IMR-90 (cell line): ENCODE measurements around the gene LEO1. TPM values are rescaled to one million over a fixed set of nuclear protein-coding genes. Genes with fewer than 3 reads are reported as not detected.
A peak's percentile ranks its signal among the peaks of the same experiment; 100 is the strongest.

ENCODE experiments used
- ATAC-seq: fragments of 200-7000 bp; cut with Tn5 transposase; 2 replicates; pipeline ENCODE4 v1.9.1; 2020; ENCODE audit warnings: low read depth, mild to moderate bottlenecking, moderate library complexity
- BruUV-seq: library from RNA; stranded (reverse); fragments of 400-500 nt; replicated peaks from 2 replicates; lab custom pipeline; 2021; lab: Mats Ljungman, UMichigan
- CTCF ChIA-PET: fragments of 300-600 bp; formaldehyde crosslinking; extraction: SDS; loops from one replicate; lab custom pipeline; 2021; ENCODE audit warnings: antibody characterized with exemption; lab: Yijun Ruan, JAX
- POLR2A ChIA-PET: fragments of 300-600 bp; sonication (Branson Sonifier 250); formaldehyde crosslinking; loops from one replicate; lab custom pipeline; 2022; ENCODE audit warnings: antibody characterized with exemption; ENCODE audit not compliant: unreplicated experiment; lab: Charles Lee
- DNase-seq: peaks from one replicate; pipeline ENCODE4 v3.0.0; 2013
- H2AFZ ChIP-seq: replicated peaks from 2 replicates; pipeline ENCODE3; 2013; ENCODE audit warnings: low read length, mild to moderate bottlenecking; ENCODE audit not compliant: poor library complexity
- H2AK5ac ChIP-seq: 2 replicates; pipeline ENCODE4 v1.6.1; 2013; ENCODE audit warnings: low read depth, low read length, inconsistent platforms
- H2AK9ac ChIP-seq: replicated peaks from 2 replicates; pipeline ENCODE3; 2013; ENCODE audit warnings: mild to moderate bottlenecking, low read depth, low read length, moderate library complexity; ENCODE audit not compliant: poor library complexity
- H2BK120ac ChIP-seq: 2 replicates; pipeline ENCODE4 v1.6.1; 2013; ENCODE audit warnings: low read depth, low read length, inconsistent platforms
- H2BK15ac ChIP-seq: 3 replicates; pipeline ENCODE4 v1.6.1; 2013; ENCODE audit warnings: low read depth, low read length, inconsistent platforms
- H2BK20ac ChIP-seq: 2 replicates; pipeline ENCODE4 v1.6.1; 2013; ENCODE audit warnings: low read depth, mild to moderate bottlenecking, inconsistent platforms, low read length, moderate library complexity
- H2BK5ac ChIP-seq: 2 replicates; pipeline ENCODE4 v1.6.1; 2013; ENCODE audit warnings: mild to moderate bottlenecking, low read depth, low read length, inconsistent platforms; ENCODE audit not compliant: poor library complexity, severe bottlenecking
- H3K14ac ChIP-seq: replicated peaks from 2 replicates; pipeline ENCODE4 v1.6.1; 2013; ENCODE audit warnings: low read depth, low read length, inconsistent platforms
- H3K18ac ChIP-seq: 2 replicates; pipeline ENCODE4 v1.6.1; 2013; ENCODE audit warnings: low read depth, low read length, control low read depth
- H3K23ac ChIP-seq: 2 replicates; pipeline ENCODE4 v1.6.1; 2013; ENCODE audit warnings: low read depth, low read length, inconsistent platforms
- H3K27ac ChIP-seq: 2 replicates; pipeline ENCODE4 v1.5.1; 2013; ENCODE audit warnings: mild to moderate bottlenecking, control low read depth, low read length; ENCODE audit not compliant: insufficient read depth
- H3K27me3 ChIP-seq: 2 replicates; pipeline ENCODE4 v1.6.1; 2013; ENCODE audit warnings: low read length; ENCODE audit not compliant: control insufficient read depth, insufficient read depth
- H3K36me3 ChIP-seq: 2 replicates; pipeline ENCODE4 v1.6.1; 2013; ENCODE audit warnings: low read length, mixed read lengths; ENCODE audit not compliant: control insufficient read depth, insufficient read depth
- H3K4ac ChIP-seq: 2 replicates; pipeline ENCODE4 v1.6.1; 2013; ENCODE audit warnings: low read depth, low read length, inconsistent platforms
- H3K4me1 ChIP-seq: 2 replicates; pipeline ENCODE4 v1.6.1; 2013; ENCODE audit warnings: low read length, mixed read lengths; ENCODE audit not compliant: control insufficient read depth, insufficient read depth
- H3K4me2 ChIP-seq: 2 replicates; pipeline ENCODE4 v1.6.1; 2013; ENCODE audit warnings: low read depth, mild to moderate bottlenecking, control low read depth, low read length, moderate library complexity
- H3K4me3 ChIP-seq: 2 replicates; pipeline ENCODE4 v1.5.1; 2013; ENCODE audit warnings: low read depth, mild to moderate bottlenecking, control low read depth, low read length, moderate library complexity; ENCODE audit not compliant: insufficient read depth
- H3K56ac ChIP-seq: 2 replicates; pipeline ENCODE4 v1.6.1; 2013; ENCODE audit warnings: low read length, inconsistent platforms; ENCODE audit not compliant: insufficient read depth; ENCODE audit errors: extremely low read depth
- H3K79me1 ChIP-seq, 2 experiments: 2 replicates each; pipeline ENCODE4 v1.6.1; 2013; ENCODE audit warnings: low read length in 2 of 2, inconsistent platforms in 1 of 2, low read depth in 1 of 2
- H3K9ac ChIP-seq: 2 replicates; pipeline ENCODE4 v1.6.1; 2013; ENCODE audit warnings: low read depth, low read length, control low read depth
- H3K9me1 ChIP-seq: 2 replicates; pipeline ENCODE4 v1.6.1; 2013; ENCODE audit warnings: low read length, inconsistent platforms; ENCODE audit not compliant: insufficient read depth
- H3K9me3 ChIP-seq: 2 replicates; pipeline ENCODE4 v1.6.1; 2013; ENCODE audit warnings: low read length; ENCODE audit not compliant: control insufficient read depth, insufficient read depth
- H4K20me1 ChIP-seq: 2 replicates; pipeline ENCODE4 v1.6.1; 2013; ENCODE audit warnings: low read length, inconsistent platforms; ENCODE audit not compliant: insufficient read depth
- H4K5ac ChIP-seq: 2 replicates; pipeline ENCODE4 v1.6.1; 2013; ENCODE audit warnings: mild to moderate bottlenecking, low read depth, low read length, control low read depth
- H4K8ac ChIP-seq, 2 experiments: 2 replicates each; pipeline ENCODE4 v1.6.1; 2013; ENCODE audit warnings: low read depth in 2 of 2, low read length in 2 of 2, control low read depth in 1 of 2, inconsistent platforms in 1 of 2
- H4K91ac ChIP-seq: 2 replicates; pipeline ENCODE4 v1.6.1; 2013; ENCODE audit warnings: low read depth, low read length, inconsistent platforms; ENCODE audit not compliant: insufficient read depth
- BHLHE40 ChIP-seq: fragments of 150-350 bp; IDR thresholded peaks from 2 replicates; pipeline ENCODE4 v1.6.1; 2016; ENCODE audit warnings: mild to moderate bottlenecking, low read depth, low read length
- CEBPB ChIP-seq: IDR thresholded peaks from 2 replicates; pipeline ENCODE4 v1.6.1; 2012; ENCODE audit warnings: low read depth, low read length, improper control_type of control experiment
- CHD1 ChIP-seq: IDR thresholded peaks from 2 replicates; pipeline ENCODE4 v1.6.1; 2012; ENCODE audit warnings: low read depth, low read length, improper control_type of control experiment
- CTCF ChIP-seq: conservative IDR thresholded peaks from 2 replicates; pipeline ENCODE4 v1.5.1; 2012; ENCODE audit warnings: mild to moderate bottlenecking, low read depth, low read length, improper control_type of control experiment
- ELK1 ChIP-seq: fragments of 150-350 bp; IDR thresholded peaks from 2 replicates; pipeline ENCODE4 v1.6.1; 2016; ENCODE audit warnings: low read depth, mild to moderate bottlenecking, low read length, moderate library complexity, borderline replicate concordance
- FOS ChIP-seq: fragments of 150-350 bp; IDR thresholded peaks from 2 replicates; pipeline ENCODE4 v1.6.1; 2016; ENCODE audit warnings: low read depth, low read length
- MAFK ChIP-seq: IDR thresholded peaks from 2 replicates; pipeline ENCODE4 v1.6.1; 2012; ENCODE audit warnings: low read depth, low read length, improper control_type of control experiment
- MAZ ChIP-seq: IDR thresholded peaks from 2 replicates; pipeline ENCODE4 v1.6.1; 2012; ENCODE audit warnings: low read depth, mild to moderate bottlenecking, low read length, improper control_type of control experiment, moderate library complexity, borderline replicate concordance
- MXI1 ChIP-seq: IDR thresholded peaks from 2 replicates; pipeline ENCODE4 v1.6.1; 2012; ENCODE audit warnings: low read depth, mild to moderate bottlenecking, low read length, moderate library complexity, borderline replicate concordance
- NFE2L2 ChIP-seq: fragments of 150-350 bp; IDR thresholded peaks from 2 replicates; pipeline ENCODE4 v1.6.1; 2016; ENCODE audit warnings: low read depth, mild to moderate bottlenecking, low read length
- POLR2A ChIP-seq: IDR thresholded peaks from 2 replicates; pipeline ENCODE4 v1.6.1; 2012; ENCODE audit warnings: mild to moderate bottlenecking, low read depth, low read length
- RAD21 ChIP-seq: IDR thresholded peaks from 2 replicates; pipeline ENCODE4 v1.6.1; 2012; ENCODE audit warnings: low read length, improper control_type of control experiment
- RCOR1 ChIP-seq: IDR thresholded peaks from 2 replicates; pipeline ENCODE4 v1.6.1; 2012; ENCODE audit warnings: mild to moderate bottlenecking, low read length, improper control_type of control experiment; ENCODE audit not compliant: insufficient replicate concordance
- SMC3 ChIP-seq: fragments of 150-350 bp; IDR thresholded peaks from 2 replicates; pipeline ENCODE4 v1.6.1; 2016; ENCODE audit warnings: low read depth, mild to moderate bottlenecking, antibody characterized with exemption, low read length, moderate library complexity
- WGBS, 2 experiments: methylation state at CpG; one replicate each; pipeline versions ENCODE4 v1.1.5 to v1.1.7; 2013; ENCODE audit warnings: missing lambda C conversion rate in 2 of 2; ENCODE audit not compliant: insufficient read length in 1 of 2; ENCODE audit errors: extremely low coverage in 2 of 2; 5-methylcytosine and 5-hydroxymethylcytosine counted together
- dilution Hi-C: fragments of 300-500 bp; cut with HindIII; formaldehyde crosslinking; loops from one replicate; pipeline ENCODE4 v1.14.3; 2018; ENCODE audit warnings: low sequenced_read_pairs; ENCODE audit not compliant: unreplicated experiment
- in situ Hi-C: fragments of 300-500 bp; cut with MboI; formaldehyde crosslinking; loops from 3 replicates; pipeline ENCODE4 v1.14.3; 2019; ENCODE audit warnings: low sequenced_read_pairs, inconsistent platforms, mixed read lengths
- intact Hi-C: fragments of 100-400 bp; cut with micrococcal nuclease; formaldehyde crosslinking; loops from 2 replicates; pipeline ENCODE4 v1.10.0; 2022
- polyA plus RNA-seq, 3 experiments: library from polyadenylated mRNA; depleted of rRNA; stranded (reverse); fragments of >200 nt; gene quantifications; 2 replicates each; pipeline ENCODE4 v1.2.3, GENCODE V29; 2012; ENCODE audit warnings: low replicate concordance in 1 of 3
- total RNA-seq: library from RNA; depleted of rRNA; stranded (reverse); fragments of >200 nt; gene quantifications from 2 replicates; pipeline ENCODE4 v1.2.3, GENCODE V29; 2012

LEO1 gene
- total and polyA plus RNA-seq, 2 of the 4 experiments (the other 2 are of a cell fraction) = 9.0 to 11.5 TPM

GRCh38 chr15:52021128-52021671 is 49.6 kb upstream of the LEO1 start:
- Histone ChIP-seq H3K23ac (no peak overlapping the region), H2AK9ac (no peak overlapping the region), H4K91ac (0 out of 2 replicates have a peak overlapping the region, but pooled peaks have one; percentile 31), H3K14ac (no peak overlapping the region), H3K9me1 (peaks cover 7% of the 10 kb centered on the region), H3K4me2 (peak overlapping the region; percentile 90), H3K9me3 (no peaks in the 10 kb centered on the region), H3K4ac (peak overlapping the region; percentile 24; the same call in 1 of the 2 replicates), H2AK5ac (no peak overlapping the region), H4K20me1 (peaks cover 28% of the 10 kb centered on the region), H3K27me3 (no peaks in the 10 kb centered on the region), H3K36me3 (no peaks in the 10 kb centered on the region; the same call in 1 of the 2 replicates), H2BK20ac (peak overlapping the region; percentile 5; the same call in 1 of the 2 replicates), H3K27ac (peak overlapping the region; percentile 85; the same call in 1 of the 2 replicates), H3K79me1 (peaks cover 0 to 30% of the 10 kb centered on the region in 2 experiments; a peak in 2 of 4 replicates), H2BK5ac (peak overlapping the region; percentile 100), H3K9ac (peak overlapping the region; percentile 93), H4K5ac (peak overlapping the region; percentile 23; the same call in 1 of the 2 replicates), H4K8ac (peak overlapping the region in 1 of 2 experiments; percentile 79; a peak in 2 of 4 replicates), H2BK15ac (no peak overlapping the region), H3K18ac (peak overlapping the region; percentile 54; the same call in 1 of the 2 replicates), H2BK120ac (0 out of 2 replicates have a peak overlapping the region, but pooled peaks have one; percentile 48), H3K4me1 (peaks cover 11% of the 10 kb centered on the region), H3K56ac (0 out of 2 replicates have a peak overlapping the region, but pooled peaks have one; percentile 99), H3K4me3 (peak overlapping the region; percentile 90), H2AFZ (no peak overlapping the region)
- in situ Hi-C loops = loop anchor here (25.0 kb wide), 1 partner anchor 641 kb away; no protein-coding TSS in a partner anchor
- TF ChIP-seq ELK1 (no peak), SMC3 (peak; percentile 6; the same call in 1 of the 2 replicates), NFE2L2 (peak; percentile 74), CHD1 (no peak), MAZ (peak; percentile 79), CTCF (no peak), FOS (peak; percentile 97), RAD21 (peak; percentile 16; the same call in 1 of the 2 replicates), BHLHE40 (peak; percentile 64; the same call in 1 of the 2 replicates), MAFK (peak; percentile 98), POLR2A (0 out of 2 replicates have a peak, but pooled peaks have one; percentile 49), MXI1 (no peak), CEBPB (0 out of 2 replicates have a peak, but pooled peaks have one; percentile 13), RCOR1 (no peak)
- dilution Hi-C loops = no loop called here
- DNase-seq = peak; percentile 97
- ChIA-PET CTCF (no interaction called here), POLR2A (interaction anchor here (0.6 to 1.2 kb wide), 3 partner anchors 18 to 505 kb away, joined by 3 to 4 read pairs (median 3); no protein-coding TSS in a partner anchor)
- no CpG with 5 or more reads among the region's 4 CpGs for WGBS, 2 experiments
- intact Hi-C loops = loop anchor here (2.0 to 5.0 kb wide), 2 partner anchors 39 to 120 kb away; no protein-coding TSS in a partner anchor
- BruUV-seq = no TSS peak
- ATAC-seq = no peak
